ENCODE measurements around the gene FAM131A. TPM values are rescaled to one million over a fixed set of nuclear protein-coding genes. Genes with fewer than 3 reads are reported as not detected.

Gene FAM131A
- total RNA-seq, 1 experiment from 2014 or later = 15.1 TPM

- no peak overlapping the region for H3K27ac ChIP-seq (ENCODE audit: low read depth, low read length, poor library complexity, severe bottlenecking)
- no peak overlapping the region for H3K4me3 ChIP-seq (ENCODE audit: low read depth, low read length, poor library complexity, severe bottlenecking)
- no peak for TF ChIP-seq CTCF (conservative IDR thresholded peaks at IDR 0.05; ENCODE audit: low read depth, low read length)
- TF ChIP-seq EZH2 (IDR thresholded peaks at IDR 0.05; ENCODE audit: borderline replicate concordance, low read depth, low read length, poor library complexity, severe bottlenecking) = no peak
- BruUV-seq (replicated peaks) = no TSS peak
- POLR2A ChIA-PET (ENCODE audit: low non-redundant PET) = no interaction called here
- no peaks in the 10 kb centered on the region for H3K27me3 ChIP-seq (replicated peaks; ENCODE audit: insufficient read depth, low read depth, low read length, poor library complexity)
- no peak for DNase-seq (ENCODE audit: low spot score)
- no peaks in the 10 kb centered on the region for H3K9me3 ChIP-seq (ENCODE audit: low read depth, low read length, poor library complexity, severe bottlenecking)
- H3K36me3 ChIP-seq (ENCODE audit: insufficient read depth, low read length, poor library complexity, severe bottlenecking) = peaks cover 5% of the 10 kb centered on the region
- peaks cover 31% of the 10 kb centered on the region for H3K4me1 ChIP-seq (ENCODE audit: insufficient read depth, low read length, poor library complexity, severe bottlenecking)
- intact Hi-C loops (cut with micrococcal nuclease; ENCODE audit: unreplicated experiment) = no loop called here
- CTCF ChIA-PET = no interaction called here
Measured at GRCh38 chr3:184341925-184342324, 4.5 kb downstream of the FAM131A start.

GRCh38 chr3:184343200-184343876, 5.9 kb downstream of the FAM131A start:
- Histone ChIP-seq H3K4me3 (ENCODE audit: low read depth, low read length, poor library complexity, severe bottlenecking) (no peak overlapping the region), H3K4me1 (ENCODE audit: insufficient read depth, low read length, poor library complexity, severe bottlenecking) (peaks cover 25% of the 10 kb centered on the region), H3K27ac (ENCODE audit: low read depth, low read length, poor library complexity, severe bottlenecking) (no peak overlapping the region), H3K9me3 (ENCODE audit: low read depth, low read length, poor library complexity, severe bottlenecking) (no peaks in the 10 kb centered on the region), H3K36me3 (ENCODE audit: insufficient read depth, low read length, poor library complexity, severe bottlenecking) (peaks cover 5% of the 10 kb centered on the region), H3K27me3 (replicated peaks; ENCODE audit: insufficient read depth, low read depth, low read length, poor library complexity) (no peaks in the 10 kb centered on the region)
- no peak for TF ChIP-seq CTCF (conservative IDR thresholded peaks at IDR 0.05; ENCODE audit: low read depth, low read length)
- no TSS peak for BruUV-seq (replicated peaks)
- DNase-seq (ENCODE audit: low spot score) = no peak
- intact Hi-C loops (cut with micrococcal nuclease; ENCODE audit: unreplicated experiment) = no loop called here
- CTCF ChIA-PET = no interaction called here
- POLR2A ChIA-PET (ENCODE audit: low non-redundant PET) = no interaction called here

- H3K4me3 ChIP-seq (ENCODE audit: low read depth, low read length, poor library complexity, severe bottlenecking) = no peak overlapping the region
- ChIA-PET POLR2A (ENCODE audit: low non-redundant PET) (interaction anchor here (0.6 kb wide), 1 partner anchor 73 kb away, joined by 12 read pairs; no protein-coding TSS in a partner anchor), CTCF (interaction anchor here (0.5 kb wide), 1 partner anchor 15 kb away, joined by 3 read pairs; no protein-coding TSS in a partner anchor)
- H3K27ac ChIP-seq (ENCODE audit: low read depth, low read length, poor library complexity, severe bottlenecking) = no peak overlapping the region
- TF ChIP-seq EZH2 (IDR thresholded peaks at IDR 0.05; ENCODE audit: borderline replicate concordance, low read depth, low read length, poor library complexity, severe bottlenecking) (no peak), CTCF (conservative IDR thresholded peaks at IDR 0.05; ENCODE audit: low read depth, low read length) (no peak)
- peaks cover 5% of the 10 kb centered on the region for H3K36me3 ChIP-seq (ENCODE audit: insufficient read depth, low read length, poor library complexity, severe bottlenecking)
- no TSS peak for BruUV-seq (replicated peaks)
- intact Hi-C loops (cut with micrococcal nuclease; ENCODE audit: unreplicated experiment) = no loop called here
- H3K4me1 ChIP-seq (ENCODE audit: insufficient read depth, low read length, poor library complexity, severe bottlenecking) = peaks cover 26% of the 10 kb centered on the region
- no peaks in the 10 kb centered on the region for H3K9me3 ChIP-seq (ENCODE audit: low read depth, low read length, poor library complexity, severe bottlenecking)
- no peaks in the 10 kb centered on the region for H3K27me3 ChIP-seq (replicated peaks; ENCODE audit: insufficient read depth, low read depth, low read length, poor library complexity)
- DNase-seq (ENCODE audit: low spot score) = no peak
Measured at GRCh38 chr3:184344579-184345316, 7.3 kb downstream of the FAM131A start.
